Tibial nerve (tissue), 4 donors: ENCODE measurements around the gene ZBTB20. TPM values are rescaled to one million over a fixed set of nuclear protein-coding genes. Genes with fewer than 3 reads are reported as not detected.

Source experiments
- DNase-seq, 2 donors: peaks; one replicate each; pipeline ENCODE4 v3.0.0-alpha.2; 2019; ENCODE audit warnings: low spot score in 2 of 2
- H3K27ac ChIP-seq, 4 donors: fragments of 200-600 bp; sonication (generic) in 3 of 4; one replicate each; pipeline ENCODE4 v1.5.1; 2017 to 2019; ENCODE audit warnings: mild to moderate bottlenecking in 1 of 4
- H3K27me3 ChIP-seq, 2 donors: fragments of 200-600 bp; sonication (generic) in 1 of 2; one replicate each; pipeline versions ENCODE4 v1.5.1 to v1.6.0; 2017 to 2019
- H3K36me3 ChIP-seq, 3 donors: fragments of 200-600 bp; sonication (generic); one replicate each; pipeline ENCODE4 v1.5.1; 2018 to 2019
- H3K4me1 ChIP-seq, 4 donors: fragments of 200-600 bp; sonication (generic) in 3 of 4; one replicate each; pipeline ENCODE4 v1.5.1; 2017 to 2019
- H3K4me3 ChIP-seq, 4 donors: fragments of 200-600 bp; sonication (generic) in 3 of 4; one replicate each; pipeline ENCODE4 v1.5.1; 2017 to 2019; ENCODE audit warnings: mild to moderate bottlenecking in 1 of 4, moderate library complexity in 1 of 4
- H3K9me3 ChIP-seq, 4 donors: fragments of 200-600 bp; sonication (generic) in 3 of 4; one replicate each; pipeline ENCODE4 v1.5.1; 2017 to 2019
- CTCF ChIP-seq, 5 experiments: fragments of 200-600 bp in 3 of 5; fragments of 450-650 bp in 2 of 5; sonication (generic) in 3 of 5; IDR thresholded peaks; one replicate each; pipeline ENCODE4 v1.5.1; 2016 to 2019; ENCODE audit warnings: antibody characterized with exemption in 5 of 5, mild to moderate bottlenecking in 3 of 5, moderate library complexity in 2 of 5
- EP300 ChIP-seq, 2 donors: sonication (generic); formaldehyde crosslinking; IDR thresholded peaks; one replicate each; pipeline ENCODE4 v1.6.1; 2017; ENCODE audit warnings: antibody characterized with exemption in 2 of 2, mild to moderate bottlenecking in 1 of 2
- POLR2A ChIP-seq, 2 donors: fragments of 450-650 bp; IDR thresholded peaks; one replicate each; pipeline ENCODE4 v1.6.1; 2017; ENCODE audit warnings: antibody characterized with exemption in 2 of 2, mild to moderate bottlenecking in 2 of 2, moderate library complexity in 2 of 2
- WGBS, 2 donors: methylation state at CpG; one replicate each; pipeline ENCODE4 v1.1.5; 2018; 5-methylcytosine and 5-hydroxymethylcytosine counted together
- total RNA-seq, 4 donors: library from RNA; depleted of rRNA; stranded (reverse); fragments of >200 nt; gene quantifications; one replicate each; pipeline ENCODE4 v1.1.0, GENCODE V29; 2016

Gene ZBTB20
- total RNA-seq, 4 donors from 2014 or later = 63.3 to 127 (median 102) TPM

- no peak for DNase-seq
- peak overlapping the region in 3 of 4 donors; percentile 26 to 80 (median 76) for H3K27ac ChIP-seq
- peaks cover 0 to 15% (median 0%) of the 10 kb centered on the region in 3 donors for H3K36me3 ChIP-seq
- WGBS, 2 donors = 54 to 58% methylated on average over 2 of the region's 2 CpGs
- no peak overlapping the region for H3K4me3 ChIP-seq
- peak; percentile 43 to 71 for TF ChIP-seq EP300 (IDR thresholded peaks at IDR 0.05)
- TF ChIP-seq CTCF (IDR thresholded peaks at IDR 0.05) = no peak
- H3K9me3 ChIP-seq = peaks cover 0 to 11% (median 0%) of the 10 kb centered on the region in 4 donors
- H3K27me3 ChIP-seq = no peaks in the 10 kb centered on the region
- peaks cover 0 to 38% (median 19%) of the 10 kb centered on the region in 4 donors for H3K4me1 ChIP-seq
Observed at GRCh38 chr3:115018694-115019093, 128.4 kb downstream of the ZBTB20 start.

GRCh38 chr3:115007966-115008365 is 139.1 kb downstream of the ZBTB20 start:
- 96 to 97% methylated on average over 1 of the region's 1 CpG for WGBS, 2 donors
- H3K27ac ChIP-seq = peak overlapping the region in 2 of 4 donors; percentile 36 to 64
- TF ChIP-seq CTCF (IDR thresholded peaks at IDR 0.05) = no peak
- no peak for TF ChIP-seq POLR2A (IDR thresholded peaks at IDR 0.05)
- no peak for TF ChIP-seq EP300 (IDR thresholded peaks at IDR 0.05)
- no peak for DNase-seq
- peaks cover 0 to 15% (median 1%) of the 10 kb centered on the region in 4 donors for H3K4me1 ChIP-seq
- peaks cover 0 to 11% (median 0%) of the 10 kb centered on the region in 3 donors for H3K36me3 ChIP-seq
- H3K9me3 ChIP-seq = peaks cover 0 to 3% (median 0%) of the 10 kb centered on the region in 4 donors
- H3K27me3 ChIP-seq = no peaks in the 10 kb centered on the region
- H3K4me3 ChIP-seq = no peak overlapping the region

- 43 to 53% methylated on average over 2 of the region's 2 CpGs for WGBS, 2 donors
Observed at GRCh38 chr3:115004201-115005140, 142.6 kb downstream of the ZBTB20 start.

GRCh38 chr3:114998971-114999579 is 148.0 kb downstream of the ZBTB20 start:
- Histone ChIP-seq H3K4me3 (no peak overlapping the region), H3K27me3 (no peaks in the 10 kb centered on the region), H3K27ac (no peak overlapping the region), H3K4me1 (peaks cover 0 to under 1% (median 0%) of the 10 kb centered on the region in 4 donors), H3K36me3 (peaks cover 0 to 5% (median 0%) of the 10 kb centered on the region in 3 donors), H3K9me3 (peaks cover 0 to 20% (median 2%) of the 10 kb centered on the region in 4 donors)
- 95 to 97% methylated on average over 2 of the region's 2 CpGs for WGBS, 2 donors
- TF ChIP-seq EP300 (IDR thresholded peaks at IDR 0.05) = no peak
- no peak for DNase-seq

More at GRCh38 chr3:115004201-115005140, 142.6 kb downstream of the ZBTB20 start:
- TF ChIP-seq POLR2A (IDR thresholded peaks at IDR 0.05) (no peak), CTCF (IDR thresholded peaks at IDR 0.05) (no peak), EP300 (IDR thresholded peaks at IDR 0.05) (no peak)
- H3K4me1 ChIP-seq = peaks cover 0 to 15% (median 1%) of the 10 kb centered on the region in 4 donors
- H3K4me3 ChIP-seq = no peak overlapping the region
- peaks cover 0 to 20% (median 2%) of the 10 kb centered on the region in 4 donors for H3K9me3 ChIP-seq
- peaks cover 0 to 3% (median 0%) of the 10 kb centered on the region in 3 donors for H3K36me3 ChIP-seq
- peak overlapping the region in 2 of 4 donors; percentile 60 to 71 for H3K27ac ChIP-seq
- no peak for DNase-seq
- H3K27me3 ChIP-seq = no peaks in the 10 kb centered on the region

GRCh38 chr3:114994554-114995341 is 152.3 kb downstream of the ZBTB20 start:
- Histone ChIP-seq H3K36me3 (peaks cover 0 to 5% (median 0%) of the 10 kb centered on the region in 3 donors), H3K27me3 (no peaks in the 10 kb centered on the region), H3K9me3 (no peaks in the 10 kb centered on the region), H3K27ac (no peak overlapping the region), H3K4me3 (no peak overlapping the region), H3K4me1 (no peaks in the 10 kb centered on the region)
- WGBS, 2 donors = 86 to 90% methylated on average over 6 of the region's 6 CpGs
- TF ChIP-seq CTCF (IDR thresholded peaks at IDR 0.05) (no peak), EP300 (IDR thresholded peaks at IDR 0.05) (no peak), POLR2A (IDR thresholded peaks at IDR 0.05) (no peak)
- no peak for DNase-seq
